CD4-positive, CD25-positive, alpha-beta regulatory T cell (primary cell): ENCODE data around the gene MEF2A. TPM values are rescaled to one million over a fixed set of nuclear protein-coding genes. Genes with fewer than 3 reads are reported as not detected.

Source experiments
- ATAC-seq, 2 donors: fragments of 150-1000 bp; cut with Tn5 transposase; one replicate each; pipeline ENCODE4 v1.10.0; 2021; ENCODE audit warnings: low read depth in 2 of 2, moderate number of reproducible peaks in 2 of 2, moderate library complexity in 1 of 2
- DNase-seq, 3 donors: peaks; one replicate each; pipeline versions ENCODE4 v3.0.0 to v3.0.0-alpha.2; 2012 to 2022; ENCODE audit warnings: mixed read lengths in 1 of 3
- H3K27ac ChIP-seq: one replicate; pipeline ENCODE4 v1.7.0; 2013; ENCODE audit warnings: mild to moderate bottlenecking, low read length; ENCODE audit not compliant: insufficient read depth, poor library complexity, severe bottlenecking
- H3K27me3 ChIP-seq: one replicate; pipeline ENCODE4 v1.7.0; 2013; ENCODE audit warnings: low read length; ENCODE audit not compliant: control insufficient read depth, insufficient read depth
- H3K36me3 ChIP-seq: one replicate; pipeline ENCODE4 v1.7.0; 2013; ENCODE audit warnings: mild to moderate bottlenecking, low read length, moderate library complexity; ENCODE audit not compliant: control insufficient read depth, insufficient read depth
- H3K4me1 ChIP-seq: 2 replicates; pipeline ENCODE4 v1.7.0; 2013; ENCODE audit warnings: mild to moderate bottlenecking, low read length; ENCODE audit not compliant: insufficient read depth, control insufficient read depth, poor library complexity, severe bottlenecking
- H3K4me3 ChIP-seq: one replicate; pipeline ENCODE4 v1.7.0; 2013; ENCODE audit warnings: low read depth, mild to moderate bottlenecking, low read length, moderate library complexity
- H3K9me3 ChIP-seq, 2 experiments: 1 replicate in 1 of 2; 2 replicates in 1 of 2; pipeline ENCODE4 v1.7.0; 2013; ENCODE audit warnings: low read length in 2 of 2, mild to moderate bottlenecking in 1 of 2, moderate library complexity in 1 of 2; ENCODE audit not compliant: control insufficient read depth in 2 of 2
- H3K27ac Mint-ChIP-seq, 3 donors: one replicate each; pipeline ENCODE4 v1.8.0; 2020 to 2022; ENCODE audit warnings: mild to moderate bottlenecking in 3 of 3, mixed read lengths in 3 of 3, moderate library complexity in 2 of 3
- H3K27me3 Mint-ChIP-seq: one replicate; pipeline ENCODE4 v1.8.0; 2022; ENCODE audit warnings: mild to moderate bottlenecking, mixed read lengths
- H3K36me3 Mint-ChIP-seq: one replicate; pipeline ENCODE4 v1.8.0; 2020; ENCODE audit warnings: mixed read lengths
- H3K4me1 Mint-ChIP-seq, 4 donors: one replicate each; pipeline ENCODE4 v1.8.0; 2020 to 2022; ENCODE audit warnings: mixed read lengths in 4 of 4, mild to moderate bottlenecking in 1 of 4
- H3K4me3 Mint-ChIP-seq, 4 donors: one replicate each; pipeline ENCODE4 v1.8.0; 2020 to 2022; ENCODE audit warnings: mild to moderate bottlenecking in 4 of 4, mixed read lengths in 4 of 4, moderate library complexity in 3 of 4
- H3K9me3 Mint-ChIP-seq, 7 donors: one replicate each; pipeline ENCODE4 v1.8.0; 2020 to 2022; ENCODE audit warnings: mixed read lengths in 7 of 7, mild to moderate bottlenecking in 3 of 7, moderate library complexity in 2 of 7
- polyA plus RNA-seq, 4 donors: library from polyadenylated mRNA; unstranded; fragments of 300-500 nt; fragmentation: Illumina TruSeq; gene quantifications; one replicate each; pipeline ENCODE4 v1.2.3, GENCODE V29; 2021
- total RNA-seq: library from RNA; stranded (reverse); gene quantifications from one replicate; pipeline ENCODE4 v1.2.3, GENCODE V29; 2022

MEF2A gene
- total and polyA plus RNA-seq, 5 donors from 2014 or later: 7.2 to 24.2 (median 10.3) TPM

GRCh38 chr15:99578809-99579208 is 13.0 kb downstream of the MEF2A start:
- Histone ChIP-seq H3K9me3 (no peaks in the 10 kb centered on the region), H3K36me3 (peaks cover 1% of the 10 kb centered on the region), H3K4me3 (no peak overlapping the region), H3K27me3 (no peaks in the 10 kb centered on the region), H3K27ac (no peak overlapping the region), H3K4me1 (no peaks in the 10 kb centered on the region)
- Mint-ChIP-seq H3K9me3 (peaks cover 0 to 2% (median 0%) of the 10 kb centered on the region in 7 donors), H3K4me1 (peaks cover 31 to 59% (median 49%) of the 10 kb centered on the region in 4 donors), H3K27me3 (no peaks in the 10 kb centered on the region), H3K27ac (peak overlapping the region in 2 of 3 donors; percentile 1 to 84), H3K4me3 (no peak overlapping the region), H3K36me3 (peaks cover 7% of the 10 kb centered on the region)
- ATAC-seq: no peak
- no peak for DNase-seq

DNA sequence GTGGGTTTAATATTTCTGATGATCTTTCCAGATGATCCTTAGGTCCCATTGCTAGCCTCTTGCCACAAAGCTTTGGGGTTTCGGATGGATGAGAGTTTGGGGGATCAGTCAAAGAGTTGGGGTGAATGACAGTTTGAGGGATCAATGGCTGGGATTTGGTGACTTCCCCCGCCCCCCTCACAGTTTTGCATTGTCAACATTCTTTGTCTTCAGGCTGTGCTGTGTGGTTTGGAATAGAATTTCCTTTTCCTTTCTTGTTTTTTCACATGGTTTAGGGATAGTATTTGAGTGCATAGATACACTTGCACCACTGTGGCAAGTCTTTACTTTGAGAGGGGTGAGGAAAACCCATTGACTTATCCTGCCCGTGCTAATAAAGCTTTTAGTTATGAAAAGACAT is 14.3 kb downstream of the MEF2A start:
- peaks cover 2% of the 10 kb centered on the region for H3K36me3 ChIP-seq
- H3K27ac ChIP-seq: no peak overlapping the region
- peaks cover 0 to 8% (median 4%) of the 10 kb centered on the region in 7 donors for H3K9me3 Mint-ChIP-seq
- no peak overlapping the region for H3K4me3 ChIP-seq
- no peak overlapping the region for H3K27ac Mint-ChIP-seq
- no peaks in the 10 kb centered on the region for H3K4me1 ChIP-seq
- H3K9me3 ChIP-seq: peaks cover 0 to 4% of the 10 kb centered on the region in 2 experiments
- peaks cover 6% of the 10 kb centered on the region for H3K36me3 Mint-ChIP-seq
- H3K4me1 Mint-ChIP-seq: peaks cover 33 to 54% (median 43%) of the 10 kb centered on the region in 4 donors
- no peak overlapping the region for H3K4me3 Mint-ChIP-seq
- H3K27me3 Mint-ChIP-seq: no peaks in the 10 kb centered on the region
- DNase-seq (no peak), ATAC-seq (no peak)
- no peaks in the 10 kb centered on the region for H3K27me3 ChIP-seq

DNA sequence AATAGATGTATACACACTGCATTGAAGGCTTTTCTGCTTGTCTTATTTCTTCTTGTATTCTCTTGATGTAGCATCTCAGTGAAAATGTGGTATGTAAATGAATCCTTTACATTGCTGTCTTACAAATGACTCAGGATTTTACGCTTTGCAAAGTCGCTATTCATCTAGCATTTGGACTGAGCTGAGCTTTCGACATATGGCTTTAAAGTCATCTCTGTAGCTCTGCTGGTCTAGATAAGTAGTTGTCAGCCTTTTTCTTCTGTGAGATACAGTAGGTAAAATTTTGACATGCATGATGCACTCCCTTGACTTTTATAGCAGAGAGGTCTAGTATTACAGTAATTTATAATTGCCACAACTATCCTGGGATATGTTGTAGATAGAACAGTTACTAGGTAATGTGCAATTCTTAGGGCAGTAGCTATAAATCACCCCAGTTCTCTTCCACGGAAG is 16.8 kb downstream of the MEF2A start:
- Mint-ChIP-seq H3K4me3 (no peak overlapping the region), H3K27me3 (no peaks in the 10 kb centered on the region), H3K4me1 (peaks cover 26 to 48% (median 37%) of the 10 kb centered on the region in 4 donors), H3K9me3 (peaks cover 0 to 24% (median 10%) of the 10 kb centered on the region in 7 donors), H3K27ac (no peak overlapping the region), H3K36me3 (peaks cover 14% of the 10 kb centered on the region)
- Histone ChIP-seq H3K36me3 (peaks cover 6% of the 10 kb centered on the region), H3K4me3 (no peak overlapping the region), H3K27me3 (no peaks in the 10 kb centered on the region), H3K27ac (no peak overlapping the region), H3K4me1 (no peaks in the 10 kb centered on the region), H3K9me3 (peaks cover 0 to 24% of the 10 kb centered on the region in 2 experiments)
- ATAC-seq: no peak
- no peak for DNase-seq

DNA sequence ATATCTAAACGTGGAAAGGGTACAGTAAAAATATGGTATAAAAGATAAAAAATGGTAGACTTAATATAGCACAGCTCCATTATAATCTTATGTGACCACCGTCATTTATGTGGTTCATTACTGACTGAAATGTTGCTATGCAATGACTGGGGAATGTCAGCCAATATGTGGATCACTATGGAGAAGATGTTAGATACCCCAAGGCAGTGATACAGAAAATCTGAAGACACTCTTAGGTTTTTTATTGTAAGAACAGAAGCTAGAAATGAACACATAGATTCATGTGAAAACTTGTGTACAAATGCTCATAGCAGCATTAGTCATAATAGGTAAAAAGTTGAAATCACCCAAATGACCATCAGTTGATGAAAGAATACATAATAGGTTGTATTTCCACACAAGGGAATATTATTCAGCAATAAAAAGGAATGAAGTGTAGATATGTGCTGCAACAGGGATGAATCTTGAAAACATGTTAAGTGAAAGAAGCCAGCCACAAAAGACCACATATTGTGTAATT is 18.4 kb downstream of the MEF2A start:
- peaks cover 0 to 25% of the 10 kb centered on the region in 2 experiments for H3K9me3 ChIP-seq
- Mint-ChIP-seq H3K36me3 (peaks cover 17% of the 10 kb centered on the region), H3K4me3 (no peak overlapping the region), H3K9me3 (peaks cover 0 to 26% (median 10%) of the 10 kb centered on the region in 7 donors), H3K4me1 (peaks cover 15 to 40% (median 35%) of the 10 kb centered on the region in 4 donors), H3K27me3 (no peaks in the 10 kb centered on the region), H3K27ac (no peak overlapping the region)
- DNase-seq (no peak), ATAC-seq (no peak)
- H3K27ac ChIP-seq: no peak overlapping the region
- H3K27me3 ChIP-seq: no peaks in the 10 kb centered on the region
- H3K4me1 ChIP-seq: no peaks in the 10 kb centered on the region
- peaks cover 6% of the 10 kb centered on the region for H3K36me3 ChIP-seq
- H3K4me3 ChIP-seq: no peak overlapping the region

DNA sequence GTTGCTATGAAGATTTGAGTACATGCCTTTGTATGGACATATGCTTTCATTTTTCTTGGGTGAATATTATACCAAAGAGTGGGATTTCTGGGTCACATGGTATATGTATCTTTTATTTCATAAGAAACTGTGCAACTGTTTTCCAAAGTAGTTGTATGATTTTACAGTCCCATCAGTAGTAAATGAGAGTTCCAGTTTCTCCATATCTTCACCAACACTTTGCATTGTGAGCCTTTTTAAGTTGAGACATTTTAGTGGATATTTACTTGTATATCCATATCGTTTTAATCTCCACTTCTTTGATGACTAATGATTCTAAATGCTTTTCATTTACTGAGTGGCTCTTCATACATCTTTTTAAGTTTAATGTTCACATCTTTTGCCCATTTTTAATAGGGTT is 20.3 kb downstream of the MEF2A start:
- peaks cover 6% of the 10 kb centered on the region for H3K36me3 ChIP-seq
- ATAC-seq: no peak
- no peaks in the 10 kb centered on the region for H3K27me3 Mint-ChIP-seq
- no peak overlapping the region for H3K27ac ChIP-seq
- H3K4me1 ChIP-seq: no peaks in the 10 kb centered on the region
- H3K9me3 Mint-ChIP-seq: peaks cover 0 to 26% (median 10%) of the 10 kb centered on the region in 7 donors
- H3K27ac Mint-ChIP-seq: no peak overlapping the region
- H3K4me3 ChIP-seq: no peak overlapping the region
- H3K9me3 ChIP-seq: peaks cover 0 to 25% of the 10 kb centered on the region in 2 experiments
- H3K4me1 Mint-ChIP-seq: peaks cover 22 to 43% (median 39%) of the 10 kb centered on the region in 4 donors
- no peak overlapping the region for H3K4me3 Mint-ChIP-seq
- DNase-seq: no peak
- H3K27me3 ChIP-seq: no peaks in the 10 kb centered on the region
- peaks cover 19% of the 10 kb centered on the region for H3K36me3 Mint-ChIP-seq

GRCh38 chr15:99589801-99590200 is 24.0 kb downstream of the MEF2A start:
- Histone ChIP-seq H3K9me3 (peaks cover under 1 to 23% of the 10 kb centered on the region in 2 experiments), H3K36me3 (peaks cover 4% of the 10 kb centered on the region), H3K4me1 (no peaks in the 10 kb centered on the region), H3K27me3 (no peaks in the 10 kb centered on the region), H3K4me3 (no peak overlapping the region), H3K27ac (no peak overlapping the region)
- Mint-ChIP-seq H3K36me3 (peaks cover 20% of the 10 kb centered on the region), H3K4me3 (no peak overlapping the region), H3K27ac (no peak overlapping the region), H3K4me1 (peaks cover 15 to 47% (median 34%) of the 10 kb centered on the region in 4 donors), H3K27me3 (no peaks in the 10 kb centered on the region), H3K9me3 (peaks cover 0 to 24% (median 16%) of the 10 kb centered on the region in 7 donors)
- DNase-seq (no peak), ATAC-seq (no peak)

DNA sequence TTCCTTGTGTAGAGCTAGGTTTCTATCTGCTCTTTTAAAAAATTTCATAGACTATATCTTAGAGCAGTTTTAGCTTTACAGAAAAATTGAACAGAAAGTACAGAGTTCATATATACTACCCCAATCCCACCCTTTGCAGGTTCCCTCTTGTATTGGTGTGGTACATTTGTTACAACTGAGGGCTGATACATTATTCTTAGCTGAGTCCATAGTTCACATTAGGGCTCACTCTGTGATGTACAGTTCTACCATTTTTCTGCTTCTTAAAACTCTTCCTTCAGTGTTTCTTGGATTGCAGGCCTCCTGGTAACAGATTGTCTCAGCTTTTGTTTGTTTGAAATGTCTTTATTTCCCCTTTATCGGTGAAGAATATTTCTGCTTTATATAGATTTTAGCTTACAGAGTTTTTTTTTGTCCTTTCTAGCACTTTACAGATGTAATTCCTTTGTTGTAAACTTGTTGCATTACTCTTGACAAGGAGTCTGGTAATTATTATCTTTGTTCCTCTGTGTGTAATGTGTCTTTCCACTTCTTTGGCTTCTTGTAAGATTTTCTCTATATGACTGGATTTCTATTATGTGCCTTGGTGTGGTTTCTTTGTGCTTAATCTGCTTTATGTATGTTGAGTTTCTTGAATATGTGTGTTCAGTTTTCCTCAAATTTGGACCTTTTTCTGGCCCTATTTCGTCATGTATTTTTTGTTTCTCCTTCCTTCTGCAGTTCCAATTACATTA is 25.3 kb downstream of the MEF2A start:
- H3K27me3 ChIP-seq: no peaks in the 10 kb centered on the region
- Mint-ChIP-seq H3K36me3 (peaks cover 22% of the 10 kb centered on the region), H3K4me1 (peaks cover 15 to 50% (median 31%) of the 10 kb centered on the region in 4 donors), H3K27ac (peak overlapping the region in 2 of 3 donors; percentile 18 to 21), H3K27me3 (no peaks in the 10 kb centered on the region), H3K9me3 (peaks cover 0 to 23% (median 13%) of the 10 kb centered on the region in 7 donors), H3K4me3 (peak overlapping the region in 1 of 4 donors; percentile 35)
- peaks cover 4% of the 10 kb centered on the region for H3K36me3 ChIP-seq
- ATAC-seq: no peak
- DNase-seq: no peak
- H3K27ac ChIP-seq: no peak overlapping the region
- no peak overlapping the region for H3K4me3 ChIP-seq
- H3K4me1 ChIP-seq: no peaks in the 10 kb centered on the region
- H3K9me3 ChIP-seq: peaks cover 8 to 13% of the 10 kb centered on the region in 2 experiments
